Left cardiac atrium (tissue), 2 donors: ENCODE results near the gene OR1A1. TPM values are rescaled to one million over a fixed set of nuclear protein-coding genes. Genes with fewer than 3 reads are reported as not detected.

Source experiments
- total RNA-seq, 2 donors: library from RNA; stranded (reverse); fragmentation: NEBNext Ultra II Directional; extraction: Animal tissue kit (Norgen Biotek cat#: 25700); gene quantifications; one replicate each; pipeline ENCODE4 v1.2.1, GENCODE V29; 2021
- donor health status: DM: no; HTN: yes; CAD: no; lungs with severe emphysema.
- donor health status: DM: yes; HTN: yes; CAD: no.

OR1A1 gene
- total RNA-seq, 2 donors from 2014 or later, result not detected

Other genes starting within 250 kb of the OR1A1 start
- not detected for gene OR1D5, start 144.1 kb upstream of the OR1A1 start, total RNA-seq
- gene OR1D2, start 103.2 kb upstream of the OR1A1 start, total RNA-seq, result not detected
- not detected for gene OR1G1, start 80.1 kb upstream of the OR1A1 start, total RNA-seq
- not detected for gene OR1A2, start 10.1 kb upstream of the OR1A1 start, total RNA-seq
- gene OR3A1, start 90.7 kb downstream of the OR1A1 start, total RNA-seq, result under 1 TPM in 1 of 2 donors, not detected in 1; 0.12 TPM
- gene OR3A2, start 178.6 kb downstream of the OR1A1 start, total RNA-seq, result under 1 TPM; 0.65 to 0.71 TPM
- gene OR1E1, start 190.7 kb downstream of the OR1A1 start, total RNA-seq, result not detected
- not detected for gene OR3A3, start 203.7 kb downstream of the OR1A1 start, total RNA-seq
- not detected for gene OR1E2, start 226.2 kb downstream of the OR1A1 start, total RNA-seq